Activated B cell treated with CpG ODN at 0.5 μM for 24 hours (primary cell): ENCODE results near the gene RNF212. TPM values are rescaled to one million over a fixed set of nuclear protein-coding genes. Genes with fewer than 3 reads are reported as not detected.
A peak's percentile ranks its signal among the peaks of the same experiment; 100 is the strongest.

Experiments used
- ATAC-seq: fragments of 200-7000 bp; cut with Tn5 transposase; one replicate; pipeline ENCODE4 v1.10.0; 2021; ENCODE audit warnings: low read depth, mild to moderate bottlenecking, moderate library complexity
- CTCF ChIA-PET: fragments of 350-600 bp; sonication (Branson Sonifier 250); formaldehyde crosslinking; loops from one replicate; lab custom pipeline; 2021; ENCODE audit warnings: antibody characterized with exemption; lab: Charles Lee
- POLR2A ChIA-PET: fragments of 350-600 bp; sonication (Branson Sonifier 250); formaldehyde crosslinking; loops from one replicate; lab custom pipeline; 2021; ENCODE audit warnings: antibody characterized with exemption; lab: Charles Lee
- DNase-seq: peaks from one replicate; pipeline ENCODE4 v3.0.0; 2022
- H3K27ac Mint-ChIP-seq: one replicate; pipeline ENCODE4 v1.8.0; 2020; ENCODE audit warnings: mixed read lengths
- H3K27me3 Mint-ChIP-seq: one replicate; pipeline ENCODE4 v1.8.0; 2021; ENCODE audit warnings: mixed read lengths
- H3K36me3 Mint-ChIP-seq: one replicate; pipeline ENCODE4 v1.8.0; 2021; ENCODE audit warnings: low read depth, mixed read lengths
- H3K4me1 Mint-ChIP-seq: one replicate; pipeline ENCODE4 v1.8.0; 2021; ENCODE audit warnings: mixed read lengths
- H3K4me3 Mint-ChIP-seq: one replicate; pipeline ENCODE4 v1.8.0; 2020; ENCODE audit warnings: mild to moderate bottlenecking, mixed read lengths
- H3K9me3 Mint-ChIP-seq: one replicate; pipeline ENCODE4 v1.8.0; 2020; ENCODE audit warnings: mixed read lengths
- intact Hi-C: fragments of 100-400 bp; cut with micrococcal nuclease; formaldehyde crosslinking; loops from one replicate; pipeline ENCODE4 v1.15.1; 2024
- total RNA-seq: library from RNA; stranded (reverse); gene quantifications from 2 replicates; pipeline ENCODE4 v1.2.3, GENCODE V29; 2022
- TF ChIP-seq, protein P1 (sequence below): fragments of 200-600 bp; IDR thresholded peaks from one replicate; pipeline ENCODE4 v1.8.0; 2022; ENCODE audit warnings: antibody characterized with exemption, mild to moderate bottlenecking

The RNF212 gene, protein sequence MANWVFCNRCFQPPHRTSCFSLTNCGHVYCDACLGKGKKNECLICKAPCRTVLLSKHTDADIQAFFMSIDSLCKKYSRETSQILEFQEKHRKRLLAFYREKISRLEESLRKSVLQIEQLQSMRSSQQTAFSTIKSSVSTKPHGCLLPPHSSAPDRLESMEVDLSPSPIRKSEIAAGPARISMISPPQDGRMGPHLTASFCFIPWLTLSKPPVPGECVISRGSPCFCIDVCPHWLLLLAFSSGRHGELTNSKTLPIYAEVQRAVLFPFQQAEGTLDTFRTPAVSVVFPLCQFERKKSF
- 2.1 and 2.4 TPM in 2 replicates for total RNA-seq

DNA sequence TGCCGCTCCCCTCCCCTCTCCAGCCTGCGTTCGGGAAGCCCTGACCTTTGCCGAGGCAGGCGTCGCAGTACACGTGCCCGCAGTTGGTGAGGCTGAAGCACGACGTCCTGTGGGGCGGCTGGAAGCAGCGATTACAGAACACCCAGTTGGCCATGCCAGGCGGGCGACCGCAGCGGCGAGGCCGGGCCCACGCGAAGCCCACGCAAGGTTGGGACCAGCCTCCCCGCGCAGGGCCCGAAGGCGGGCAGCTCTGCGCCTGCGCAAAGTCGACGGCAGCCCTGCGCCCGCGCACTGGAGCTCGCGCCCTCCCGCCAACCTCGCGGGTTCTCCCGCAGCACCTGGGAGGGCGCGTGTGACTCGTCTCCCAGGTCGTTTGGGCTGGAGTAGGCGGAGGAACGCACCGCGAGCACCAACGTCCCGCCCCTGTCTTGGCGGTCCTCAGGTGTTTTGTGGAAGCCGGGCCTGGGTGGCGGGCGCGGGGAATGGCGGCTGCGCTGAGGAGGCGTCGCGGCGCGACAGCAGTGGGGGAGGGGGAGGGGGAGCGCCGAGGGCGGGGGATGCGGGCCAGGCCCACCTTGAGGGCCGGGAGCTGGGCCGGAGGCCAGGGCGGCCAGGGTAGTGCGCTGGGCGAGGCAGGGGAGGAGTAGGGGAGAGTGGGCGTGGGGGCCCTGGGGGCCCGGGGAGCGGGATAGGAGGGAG lies at the start of gene RNF212:
RNF212 (minus strand) TSS at position 254 of the 699 bp plus-strand sequence; CDS start at position 154, 100 bp downstream.
- Mint-ChIP-seq H3K27me3 (peaks cover 32% of the 10 kb centered on the region), H3K9me3 (no peaks in the 10 kb centered on the region), H3K4me3 (peak within 1 kb of the TSS; percentile 69), H3K4me1 (no peaks in the 10 kb centered on the region), H3K36me3 (no peaks in the 10 kb centered on the region), H3K27ac (no peak within 1 kb of the TSS)
- ChIA-PET CTCF (no interaction called here), POLR2A (interaction anchor here (0.8 kb wide), 1 partner anchor 87 kb away, joined by 3 read pairs; no protein-coding TSS in a partner anchor)
- TF ChIP-seq, protein P1, sequence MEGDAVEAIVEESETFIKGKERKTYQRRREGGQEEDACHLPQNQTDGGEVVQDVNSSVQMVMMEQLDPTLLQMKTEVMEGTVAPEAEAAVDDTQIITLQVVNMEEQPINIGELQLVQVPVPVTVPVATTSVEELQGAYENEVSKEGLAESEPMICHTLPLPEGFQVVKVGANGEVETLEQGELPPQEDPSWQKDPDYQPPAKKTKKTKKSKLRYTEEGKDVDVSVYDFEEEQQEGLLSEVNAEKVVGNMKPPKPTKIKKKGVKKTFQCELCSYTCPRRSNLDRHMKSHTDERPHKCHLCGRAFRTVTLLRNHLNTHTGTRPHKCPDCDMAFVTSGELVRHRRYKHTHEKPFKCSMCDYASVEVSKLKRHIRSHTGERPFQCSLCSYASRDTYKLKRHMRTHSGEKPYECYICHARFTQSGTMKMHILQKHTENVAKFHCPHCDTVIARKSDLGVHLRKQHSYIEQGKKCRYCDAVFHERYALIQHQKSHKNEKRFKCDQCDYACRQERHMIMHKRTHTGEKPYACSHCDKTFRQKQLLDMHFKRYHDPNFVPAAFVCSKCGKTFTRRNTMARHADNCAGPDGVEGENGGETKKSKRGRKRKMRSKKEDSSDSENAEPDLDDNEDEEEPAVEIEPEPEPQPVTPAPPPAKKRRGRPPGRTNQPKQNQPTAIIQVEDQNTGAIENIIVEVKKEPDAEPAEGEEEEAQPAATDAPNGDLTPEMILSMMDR, result no peak
- peak; percentile 40 for ATAC-seq
- intact Hi-C loops, result no loop called here
- peak; percentile 36 for DNase-seq

DNA sequence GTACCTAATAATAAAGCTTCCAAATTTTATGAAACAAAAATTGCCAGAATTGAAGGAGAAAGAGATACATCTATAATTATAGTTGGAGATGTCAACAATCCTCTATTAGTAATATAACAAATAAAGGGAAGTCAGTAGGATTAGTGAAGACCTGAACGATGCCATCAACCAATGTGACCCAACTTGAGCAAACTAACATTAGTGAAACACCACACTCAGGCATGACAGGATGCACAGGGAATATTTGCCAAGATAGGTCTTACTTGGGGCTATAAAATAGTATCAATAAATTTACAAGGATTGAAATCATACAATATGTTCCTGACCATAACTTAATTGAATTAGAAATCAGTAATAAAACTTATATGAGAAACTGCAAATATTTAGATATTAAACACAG lies 47.0 kb upstream of the RNF212 start:
- TF ChIP-seq, protein P1, result no peak
- Mint-ChIP-seq H3K27me3 (no peaks in the 10 kb centered on the region), H3K9me3 (peaks cover 16% of the 10 kb centered on the region), H3K4me1 (peaks cover 29% of the 10 kb centered on the region), H3K4me3 (no peak overlapping the region), H3K27ac (no peak overlapping the region), H3K36me3 (peaks cover 10% of the 10 kb centered on the region)
- ChIA-PET POLR2A (no interaction called here), CTCF (no interaction called here)
- DNase-seq (no peak), ATAC-seq (no peak)
- intact Hi-C loops, result no loop called here

DNA sequence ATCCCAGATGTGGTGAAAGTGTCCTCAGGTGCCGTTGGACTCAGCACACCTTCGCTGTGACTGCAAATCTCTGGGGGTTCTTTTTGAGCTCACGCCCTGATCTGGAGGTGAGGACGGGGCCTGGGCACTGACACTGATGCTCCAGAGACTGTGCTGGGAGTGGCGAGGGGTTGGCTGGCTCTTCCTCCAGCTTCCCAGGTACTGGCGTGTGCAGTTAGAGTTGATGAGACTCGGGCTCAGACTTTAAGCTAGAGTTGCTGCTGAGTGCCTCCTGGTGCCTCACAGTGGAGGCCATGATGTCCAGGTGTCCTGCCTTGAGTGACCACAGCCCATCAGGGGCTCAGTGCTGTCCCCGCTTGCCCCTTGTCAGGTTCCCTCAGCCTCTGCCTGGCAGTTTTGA lies 42.7 kb upstream of the RNF212 start:
- peaks cover 9% of the 10 kb centered on the region for H3K9me3 Mint-ChIP-seq

DNA sequence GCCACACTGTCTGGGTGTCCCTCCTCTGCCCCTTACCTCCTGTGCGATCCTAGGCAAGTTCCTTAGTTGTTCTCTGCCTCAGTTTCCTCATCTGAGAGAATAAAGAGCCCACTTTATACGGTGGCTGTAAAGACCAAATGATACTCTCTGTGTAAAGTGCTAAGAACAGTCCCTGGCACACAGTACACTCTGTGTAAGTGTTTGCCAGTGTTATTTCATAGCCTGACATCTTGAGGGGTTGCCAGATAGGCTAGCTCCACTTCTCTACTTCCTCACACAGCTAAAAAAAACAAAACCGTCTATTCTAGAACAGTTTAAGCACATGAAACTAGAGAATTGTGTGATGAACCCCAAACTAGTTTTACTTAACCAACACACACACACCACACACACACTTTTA lies 42.0 kb upstream of the RNF212 start:
- Mint-ChIP-seq H3K4me3 (no peak overlapping the region), H3K27me3 (no peaks in the 10 kb centered on the region), H3K9me3 (peaks cover 9% of the 10 kb centered on the region), H3K36me3 (peaks cover 7% of the 10 kb centered on the region), H3K27ac (no peak overlapping the region), H3K4me1 (peaks cover 5% of the 10 kb centered on the region)
- TF ChIP-seq, protein P1, result no peak
- ATAC-seq, result no peak
- CTCF ChIA-PET, result no interaction called here
- intact Hi-C loops, result no loop called here
- POLR2A ChIA-PET, result no interaction called here
- no peak for DNase-seq

More for the DNA sequence above, 42.7 kb upstream of the RNF212 start:
- Mint-ChIP-seq H3K4me1 (peaks cover 5% of the 10 kb centered on the region), H3K36me3 (peaks cover 7% of the 10 kb centered on the region), H3K27ac (no peak overlapping the region), H3K4me3 (no peak overlapping the region), H3K27me3 (no peaks in the 10 kb centered on the region)
- POLR2A ChIA-PET, result interaction anchor here (0.6 kb wide), 1 partner anchor 20 kb away, joined by 3 read pairs; no protein-coding TSS in a partner anchor
- intact Hi-C loops, result no loop called here
- DNase-seq (no peak), ATAC-seq (no peak)
- CTCF ChIA-PET, result interaction anchor here (0.9 to 1.0 kb wide), 2 partner anchors 25 to 112 kb away, joined by 3 read pairs; no protein-coding TSS in a partner anchor
- TF ChIP-seq, protein P1, result no peak
